Neural cell (in vitro differentiated cells): Measurements from ENCODE around the gene EFCC1. TPM values are rescaled to one million over a fixed set of nuclear protein-coding genes. Genes with fewer than 3 reads are reported as not detected.
"Not testable (repeated sequence)": the region's sequence is repeated elsewhere in the genome, so short reads cannot be mapped to it uniquely, and the experiment has no call there.

ENCODE experiments used
- H2AFZ ChIP-seq: fragments of 200-600, 300-800 bp; sonication (generic), shearing (Covaris generic); 2 replicates; pipeline ENCODE4 v1.6.0; 2014; ENCODE audit warnings: low read depth, mild to moderate bottlenecking, antibody characterized with exemption, low read length, moderate library complexity
- H3F3A ChIP-seq: fragments of 200-600 bp; shearing (Covaris generic); 2 replicates; pipeline ENCODE4 v1.6.1; 2016; ENCODE audit warnings: mild to moderate bottlenecking, moderate library complexity, mixed read lengths, antibody characterized with exemption, low read length; ENCODE audit not compliant: insufficient read depth, poor library complexity, severe bottlenecking
- H3K27ac ChIP-seq: fragments of 200-600, 300-800 bp; sonication (generic), shearing (Covaris generic); 2 replicates; pipeline ENCODE4 v1.5.1; 2014; ENCODE audit warnings: mild to moderate bottlenecking, low read length, moderate library complexity
- H3K27me3 ChIP-seq: fragments of 300-800, 200-600 bp; sonication (generic), shearing (Covaris generic); 2 replicates; pipeline ENCODE4 v1.6.0; 2014; ENCODE audit warnings: mild to moderate bottlenecking, low read depth, low read length, moderate library complexity; ENCODE audit not compliant: insufficient read depth
- H3K36me3 ChIP-seq: fragments of 300-800, 200-600 bp; sonication (generic), shearing (Covaris generic); 2 replicates; pipeline ENCODE4 v1.5.1; 2014; ENCODE audit warnings: mild to moderate bottlenecking, antibody characterized with exemption, low read length, moderate library complexity; ENCODE audit not compliant: insufficient read depth
- H3K4me2 ChIP-seq: fragments of 300-800, 200-600 bp; sonication (generic), shearing (Covaris generic); 2 replicates; pipeline ENCODE4 v1.6.0; 2014; ENCODE audit warnings: mild to moderate bottlenecking, low read length
- H3K4me3 ChIP-seq: fragments of 300-800, 200-600 bp; sonication (generic), shearing (Covaris generic); 2 replicates; pipeline ENCODE4 v1.5.1; 2014; ENCODE audit warnings: mild to moderate bottlenecking, low read length, moderate library complexity
- H3K79me2 ChIP-seq: fragments of 200-600 bp; shearing (Covaris generic); replicated peaks from 2 replicates; pipeline ENCODE4 v1.6.0; 2014; ENCODE audit warnings: mild to moderate bottlenecking, low read length, moderate library complexity; ENCODE audit not compliant: insufficient read depth
- H3K9ac ChIP-seq: fragments of 300-800, 200-600 bp; sonication (generic), shearing (Covaris generic); 2 replicates; pipeline ENCODE4 v1.6.1; 2016; ENCODE audit warnings: mild to moderate bottlenecking, low read length, mixed read lengths
- H3K9me2 ChIP-seq: fragments of 200-600 bp; shearing (Covaris generic); 2 replicates; pipeline ENCODE4 v1.6.1; 2016; ENCODE audit warnings: mild to moderate bottlenecking, low read length, mixed read lengths; ENCODE audit not compliant: insufficient read depth
- H3K9me3 ChIP-seq: fragments of 200-600, 300-800 bp; sonication (generic), shearing (Covaris generic); 2 replicates; pipeline ENCODE4 v1.6.1; 2016; ENCODE audit warnings: mild to moderate bottlenecking, mixed run types, low read length, moderate library complexity, mixed read lengths
- H4K20me1 ChIP-seq: fragments of 200-600 bp; shearing (Covaris generic); 2 replicates; pipeline ENCODE4 v1.6.1; 2016; ENCODE audit warnings: mild to moderate bottlenecking, mixed run types; ENCODE audit not compliant: insufficient read depth
- EP300 ChIP-seq: fragments of 450-650 bp; conservative IDR thresholded peaks from 2 replicates; pipeline ENCODE4 v1.6.1; 2014; ENCODE audit warnings: antibody characterized with exemption, mild to moderate bottlenecking, moderate library complexity; ENCODE audit not compliant: poor library complexity, severe bottlenecking
- EZH2 ChIP-seq: fragments of 200-600, 300-800 bp; shearing (Covaris generic), sonication (generic); IDR thresholded peaks from 2 replicates; pipeline ENCODE4 v1.6.1; 2014; ENCODE audit warnings: antibody characterized with exemption, low read length, borderline replicate concordance, mild to moderate bottlenecking; ENCODE audit not compliant: insufficient read depth, poor library complexity, severe bottlenecking
- MXI1 ChIP-seq: fragments of 450-650 bp; conservative IDR thresholded peaks from 2 replicates; pipeline ENCODE4 v1.6.1; 2014; ENCODE audit warnings: antibody characterized with exemption, mild to moderate bottlenecking; ENCODE audit not compliant: poor library complexity, severe bottlenecking
- POLR2AphosphoS5 ChIP-seq: IDR thresholded peaks from 2 replicates; pipeline ENCODE4 v1.6.1; 2012
- RAD21 ChIP-seq: fragments of 450-650 bp; conservative IDR thresholded peaks from 2 replicates; pipeline ENCODE4 v1.6.1; 2014; ENCODE audit warnings: antibody characterized with exemption, mild to moderate bottlenecking, moderate library complexity
- SMC3 ChIP-seq: fragments of 450-650 bp; conservative IDR thresholded peaks from 2 replicates; pipeline ENCODE4 v1.6.1; 2014; ENCODE audit warnings: antibody characterized with exemption, mild to moderate bottlenecking, moderate library complexity; ENCODE audit not compliant: poor library complexity
- TAF1 ChIP-seq: IDR thresholded peaks from 2 replicates; pipeline ENCODE4 v1.6.1; 2012; ENCODE audit warnings: low read depth
- polyA plus RNA-seq: library from polyadenylated mRNA; depleted of rRNA; stranded (reverse); fragments of >200 nt; gene quantifications from 2 replicates; pipeline ENCODE4 v1.2.3, GENCODE V29; 2014
- TF ChIP-seq, protein P1 (sequence below): fragments of 450-650 bp; IDR thresholded peaks from 2 replicates; pipeline ENCODE4 v1.5.1; 2014; ENCODE audit warnings: antibody characterized with exemption, mild to moderate bottlenecking, moderate library complexity; ENCODE audit not compliant: poor library complexity, severe bottlenecking
- TF ChIP-seq, protein P2 (sequence below): IDR thresholded peaks from 2 replicates; pipeline ENCODE4 v1.6.1; 2012; ENCODE audit warnings: borderline replicate concordance

EFCC1 gene
- polyA plus RNA-seq, 1 donor from 2014 or later = not detected

DNA sequence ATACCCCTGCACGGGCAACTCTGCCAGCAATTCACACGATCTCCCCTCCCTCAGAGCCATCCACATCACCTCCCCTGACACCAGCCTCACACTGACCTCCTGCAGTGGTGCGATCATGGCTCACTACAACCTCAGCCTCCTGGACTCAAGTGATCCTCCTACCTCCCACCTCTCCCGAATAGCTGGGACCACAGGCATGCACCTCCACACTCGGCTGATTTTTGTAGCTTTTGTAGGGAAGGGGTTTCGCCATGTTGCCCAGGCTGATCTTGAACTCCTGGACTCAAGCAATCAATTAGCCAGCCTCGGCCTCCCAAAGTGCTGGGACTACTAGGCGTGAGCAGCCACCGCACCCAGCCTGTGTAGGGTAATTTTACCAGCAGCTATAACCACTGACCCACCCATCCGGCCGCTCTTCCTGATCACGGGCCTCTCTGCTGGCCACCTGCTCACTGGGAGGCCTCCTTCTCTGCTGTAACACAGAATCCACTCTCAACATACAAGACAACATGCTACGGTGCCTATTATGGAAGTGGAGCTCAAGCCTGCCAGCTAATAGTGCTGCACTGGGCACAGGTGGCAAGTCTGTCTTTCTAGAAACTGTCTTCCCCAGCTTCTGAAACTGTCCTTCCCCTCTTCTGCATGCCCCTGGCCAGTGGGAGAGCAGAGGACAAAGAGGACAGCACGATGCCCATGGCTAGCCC is 64.1 kb downstream of the EFCC1 start:
- no peak overlapping the region for H2AFZ ChIP-seq
- no peaks in the 10 kb centered on the region for H3K9me2 ChIP-seq
- no peak overlapping the region for H3K9ac ChIP-seq
- no peak overlapping the region for H3K27ac ChIP-seq
- H3K79me2 ChIP-seq = no peaks in the 10 kb centered on the region
- no peak overlapping the region for H3K4me3 ChIP-seq
- no peaks in the 10 kb centered on the region for H3F3A ChIP-seq
- no peaks in the 10 kb centered on the region for H3K9me3 ChIP-seq
- H3K27me3 ChIP-seq = no peaks in the 10 kb centered on the region
- TF ChIP-seq SMC3 (no peak), EZH2 (no peak), TAF1 (no peak), RAD21 (no peak), MXI1 (no peak), POLR2AphosphoS5 (no peak), EP300 (no peak)
- TF ChIP-seq, protein P1, sequence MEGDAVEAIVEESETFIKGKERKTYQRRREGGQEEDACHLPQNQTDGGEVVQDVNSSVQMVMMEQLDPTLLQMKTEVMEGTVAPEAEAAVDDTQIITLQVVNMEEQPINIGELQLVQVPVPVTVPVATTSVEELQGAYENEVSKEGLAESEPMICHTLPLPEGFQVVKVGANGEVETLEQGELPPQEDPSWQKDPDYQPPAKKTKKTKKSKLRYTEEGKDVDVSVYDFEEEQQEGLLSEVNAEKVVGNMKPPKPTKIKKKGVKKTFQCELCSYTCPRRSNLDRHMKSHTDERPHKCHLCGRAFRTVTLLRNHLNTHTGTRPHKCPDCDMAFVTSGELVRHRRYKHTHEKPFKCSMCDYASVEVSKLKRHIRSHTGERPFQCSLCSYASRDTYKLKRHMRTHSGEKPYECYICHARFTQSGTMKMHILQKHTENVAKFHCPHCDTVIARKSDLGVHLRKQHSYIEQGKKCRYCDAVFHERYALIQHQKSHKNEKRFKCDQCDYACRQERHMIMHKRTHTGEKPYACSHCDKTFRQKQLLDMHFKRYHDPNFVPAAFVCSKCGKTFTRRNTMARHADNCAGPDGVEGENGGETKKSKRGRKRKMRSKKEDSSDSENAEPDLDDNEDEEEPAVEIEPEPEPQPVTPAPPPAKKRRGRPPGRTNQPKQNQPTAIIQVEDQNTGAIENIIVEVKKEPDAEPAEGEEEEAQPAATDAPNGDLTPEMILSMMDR = no peak
- TF ChIP-seq, protein P2, sequence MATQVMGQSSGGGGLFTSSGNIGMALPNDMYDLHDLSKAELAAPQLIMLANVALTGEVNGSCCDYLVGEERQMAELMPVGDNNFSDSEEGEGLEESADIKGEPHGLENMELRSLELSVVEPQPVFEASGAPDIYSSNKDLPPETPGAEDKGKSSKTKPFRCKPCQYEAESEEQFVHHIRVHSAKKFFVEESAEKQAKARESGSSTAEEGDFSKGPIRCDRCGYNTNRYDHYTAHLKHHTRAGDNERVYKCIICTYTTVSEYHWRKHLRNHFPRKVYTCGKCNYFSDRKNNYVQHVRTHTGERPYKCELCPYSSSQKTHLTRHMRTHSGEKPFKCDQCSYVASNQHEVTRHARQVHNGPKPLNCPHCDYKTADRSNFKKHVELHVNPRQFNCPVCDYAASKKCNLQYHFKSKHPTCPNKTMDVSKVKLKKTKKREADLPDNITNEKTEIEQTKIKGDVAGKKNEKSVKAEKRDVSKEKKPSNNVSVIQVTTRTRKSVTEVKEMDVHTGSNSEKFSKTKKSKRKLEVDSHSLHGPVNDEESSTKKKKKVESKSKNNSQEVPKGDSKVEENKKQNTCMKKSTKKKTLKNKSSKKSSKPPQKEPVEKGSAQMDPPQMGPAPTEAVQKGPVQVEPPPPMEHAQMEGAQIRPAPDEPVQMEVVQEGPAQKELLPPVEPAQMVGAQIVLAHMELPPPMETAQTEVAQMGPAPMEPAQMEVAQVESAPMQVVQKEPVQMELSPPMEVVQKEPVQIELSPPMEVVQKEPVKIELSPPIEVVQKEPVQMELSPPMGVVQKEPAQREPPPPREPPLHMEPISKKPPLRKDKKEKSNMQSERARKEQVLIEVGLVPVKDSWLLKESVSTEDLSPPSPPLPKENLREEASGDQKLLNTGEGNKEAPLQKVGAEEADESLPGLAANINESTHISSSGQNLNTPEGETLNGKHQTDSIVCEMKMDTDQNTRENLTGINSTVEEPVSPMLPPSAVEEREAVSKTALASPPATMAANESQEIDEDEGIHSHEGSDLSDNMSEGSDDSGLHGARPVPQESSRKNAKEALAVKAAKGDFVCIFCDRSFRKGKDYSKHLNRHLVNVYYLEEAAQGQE = no peak
- no peaks in the 10 kb centered on the region for H3K36me3 ChIP-seq
- H4K20me1 ChIP-seq = no peaks in the 10 kb centered on the region
- no peak overlapping the region for H3K4me2 ChIP-seq

DNA sequence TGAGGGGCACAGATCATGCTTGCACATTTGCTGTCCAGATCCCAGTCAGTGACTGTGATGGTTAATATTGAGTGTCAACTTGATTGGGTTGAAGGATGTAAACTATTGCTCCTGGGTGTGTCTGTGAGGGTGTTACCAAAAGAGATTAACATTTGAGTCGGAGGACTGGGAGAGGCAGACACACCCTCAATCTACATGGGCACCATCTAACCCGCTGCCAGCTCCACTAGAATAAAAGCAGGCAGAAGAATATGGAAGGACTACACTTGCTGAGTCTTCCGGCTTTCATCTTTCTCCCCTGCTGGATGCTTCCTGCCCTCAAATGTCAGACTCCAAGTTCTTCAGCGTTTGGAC is 64.6 kb downstream of the EFCC1 start:
- no peak overlapping the region for H3K27ac ChIP-seq
- no peaks in the 10 kb centered on the region for H3K79me2 ChIP-seq
- no peak overlapping the region for H2AFZ ChIP-seq
- no peaks in the 10 kb centered on the region for H3K9me2 ChIP-seq
- no peak overlapping the region for H3K4me3 ChIP-seq
- no peak overlapping the region for H3K9ac ChIP-seq
- H3K27me3 ChIP-seq = no peaks in the 10 kb centered on the region
- no peaks in the 10 kb centered on the region for H3K36me3 ChIP-seq
- no peak overlapping the region for H3K4me2 ChIP-seq
- H3K9me3 ChIP-seq = no peaks in the 10 kb centered on the region
- TF ChIP-seq SMC3 = no peak
- TF ChIP-seq MXI1 = no peak
- no peak for TF ChIP-seq TAF1
- TF ChIP-seq RAD21 = no peak
- TF ChIP-seq EP300 = no peak
- no peak for TF ChIP-seq EZH2
- TF ChIP-seq, protein P2 = no peak
- TF ChIP-seq POLR2AphosphoS5 = no peak
- TF ChIP-seq, protein P1 = no peak
- H4K20me1 ChIP-seq = no peaks in the 10 kb centered on the region
- no peaks in the 10 kb centered on the region for H3F3A ChIP-seq

DNA sequence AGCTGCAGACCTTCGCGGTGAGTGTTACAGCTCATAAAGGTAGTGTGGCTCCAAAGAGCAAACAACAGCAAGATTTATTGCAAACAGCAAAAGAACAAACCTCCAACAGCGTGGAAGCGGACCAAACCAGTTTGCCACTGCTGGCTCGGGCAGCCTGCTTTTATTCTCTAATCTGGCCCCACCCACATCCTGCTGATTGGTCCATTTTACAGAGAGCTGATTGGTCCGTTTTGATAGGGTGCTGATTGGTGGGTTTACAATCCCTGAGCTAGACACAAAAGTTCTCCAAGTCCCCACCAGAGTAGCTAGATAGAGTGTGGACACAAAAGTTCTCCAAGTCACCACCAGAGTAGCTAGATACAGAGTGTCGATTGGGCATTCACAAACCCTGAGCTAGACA is 66.6 kb downstream of the EFCC1 start:
- not testable (repeated sequence) for H3K27me3 ChIP-seq, H3K27ac ChIP-seq, H3K36me3 ChIP-seq, H3K9me2 ChIP-seq, H3K79me2 ChIP-seq, H4K20me1 ChIP-seq, H3K4me3 ChIP-seq, H2AFZ ChIP-seq, H3F3A ChIP-seq, H3K9ac ChIP-seq, H3K4me2 ChIP-seq, H3K9me3 ChIP-seq
